ENCODE data around the gene FRMPD2.

Gene FRMPD2

GRCh38 chr10:48274636-48275035 is at the start of gene FRMPD2:
TSS of gene FRMPD2 (minus strand) at chr10:48274696. CDS start at chr10:48274567, 129 bp downstream.
- DNase-seq (ENCODE audit: low read depth): no peak

- DNase-seq (ENCODE audit: low read depth): no peak
These were observed 47.5 kb upstream of the FRMPD2 start for GRCh38 chr10:48322017-48322416.

- no peak for DNase-seq (ENCODE audit: low read depth)
These were observed 43.0 kb upstream of the FRMPD2 start for GRCh38 chr10:48317321-48317990.

GRCh38 chr10:48316236-48316635 is 41.7 kb upstream of the FRMPD2 start:
- DNase-seq (ENCODE audit: low read depth): no peak

GRCh38 chr10:48314107-48314506 is 39.6 kb upstream of the FRMPD2 start:
- DNase-seq (ENCODE audit: low read depth): no peak

- DNase-seq (ENCODE audit: low read depth): no peak
These were observed 35.3 kb upstream of the FRMPD2 start for GRCh38 chr10:48309711-48310226.

GRCh38 chr10:48307711-48308018 is 33.2 kb upstream of the FRMPD2 start:
- DNase-seq (ENCODE audit: low read depth): no peak

GRCh38 chr10:48306870-48307710 is 32.6 kb upstream of the FRMPD2 start:
- DNase-seq (ENCODE audit: low read depth): peak; percentile 54

GRCh38 chr10:48306265-48306869 is 31.9 kb upstream of the FRMPD2 start, which contains the start of gene MAPK8:
TSS of gene MAPK8 (plus strand) at chr10:48306677. CDS start at chr10:48401661, 94,984 bp downstream.
- DNase-seq (ENCODE audit: low read depth): peak; percentile 82

- DNase-seq (ENCODE audit: low read depth): no peak
These were observed 31.4 kb upstream of the FRMPD2 start for GRCh38 chr10:48305905-48306264.

- no peak for DNase-seq (ENCODE audit: low read depth)
These were observed 28.3 kb upstream of the FRMPD2 start for GRCh38 chr10:48302515-48303476.

- DNase-seq (ENCODE audit: low read depth): no peak
These were observed 26.1 kb upstream of the FRMPD2 start for GRCh38 chr10:48300556-48300955.

- no peak for DNase-seq (ENCODE audit: low read depth)
These were observed 25.2 kb upstream of the FRMPD2 start for GRCh38 chr10:48299692-48300091.

- DNase-seq (ENCODE audit: low read depth): no peak
These were observed 24.6 kb upstream of the FRMPD2 start for GRCh38 chr10:48299066-48299465.

GRCh38 chr10:48296576-48297098 is 22.1 kb upstream of the FRMPD2 start:
- DNase-seq (ENCODE audit: low read depth): no peak

GRCh38 chr10:48294431-48294830 is 19.9 kb upstream of the FRMPD2 start:
- DNase-seq (ENCODE audit: low read depth): no peak

- no peak for DNase-seq (ENCODE audit: low read depth)
These were observed 18.1 kb upstream of the FRMPD2 start for GRCh38 chr10:48292616-48293015.

- DNase-seq (ENCODE audit: low read depth): no peak
These were observed 16.7 kb upstream of the FRMPD2 start for GRCh38 chr10:48291190-48291589.

GRCh38 chr10:48290286-48290685 is 15.8 kb upstream of the FRMPD2 start:
- DNase-seq (ENCODE audit: low read depth): no peak

GRCh38 chr10:48289501-48290238 is 15.2 kb upstream of the FRMPD2 start:
- peak; percentile 2 for DNase-seq (ENCODE audit: low read depth)

GRCh38 chr10:48288661-48289060 is 14.2 kb upstream of the FRMPD2 start:
- DNase-seq (ENCODE audit: low read depth): no peak
